Activated naive CD4-positive, alpha-beta T cell treated with anti-CD3 and anti-CD28 coated beads, Interleukin-2, amount 50 U/mL, for 72 hours (primary cell): ENCODE measurements around the gene SNX10. TPM values are rescaled to one million over a fixed set of nuclear protein-coding genes. Genes with fewer than 3 reads are reported as not detected.

Experiments
- ATAC-seq, 2 donors: fragments of 150-1000 bp; cut with Tn5 transposase; 2 replicates each; pipeline ENCODE4 v1.10.0; 2021; ENCODE audit warnings: mild to moderate bottlenecking in 2 of 2, moderate library complexity in 2 of 2
- DNase-seq, 2 donors: peaks; one replicate each; pipeline ENCODE4 v3.0.0; 2021 to 2022; ENCODE audit warnings: low spot score in 2 of 2
- H3K27ac Mint-ChIP-seq, 2 donors: one replicate each; pipeline ENCODE4 v1.8.0; 2022; ENCODE audit warnings: mild to moderate bottlenecking in 2 of 2, mixed read lengths in 2 of 2
- H3K36me3 Mint-ChIP-seq, 2 donors: one replicate each; pipeline ENCODE4 v1.8.0; 2022; ENCODE audit warnings: mixed read lengths in 2 of 2
- H3K9me3 Mint-ChIP-seq, 2 donors: one replicate each; pipeline ENCODE4 v1.8.0; 2022; ENCODE audit warnings: mixed read lengths in 2 of 2
- total RNA-seq, 2 donors: library from RNA; stranded (reverse); gene quantifications; one replicate each; pipeline ENCODE4 v1.2.3, GENCODE V29; 2022

Gene SNX10
- total RNA-seq, 2 donors from 2014 or later: 19.9 to 44.6 TPM

DNA sequence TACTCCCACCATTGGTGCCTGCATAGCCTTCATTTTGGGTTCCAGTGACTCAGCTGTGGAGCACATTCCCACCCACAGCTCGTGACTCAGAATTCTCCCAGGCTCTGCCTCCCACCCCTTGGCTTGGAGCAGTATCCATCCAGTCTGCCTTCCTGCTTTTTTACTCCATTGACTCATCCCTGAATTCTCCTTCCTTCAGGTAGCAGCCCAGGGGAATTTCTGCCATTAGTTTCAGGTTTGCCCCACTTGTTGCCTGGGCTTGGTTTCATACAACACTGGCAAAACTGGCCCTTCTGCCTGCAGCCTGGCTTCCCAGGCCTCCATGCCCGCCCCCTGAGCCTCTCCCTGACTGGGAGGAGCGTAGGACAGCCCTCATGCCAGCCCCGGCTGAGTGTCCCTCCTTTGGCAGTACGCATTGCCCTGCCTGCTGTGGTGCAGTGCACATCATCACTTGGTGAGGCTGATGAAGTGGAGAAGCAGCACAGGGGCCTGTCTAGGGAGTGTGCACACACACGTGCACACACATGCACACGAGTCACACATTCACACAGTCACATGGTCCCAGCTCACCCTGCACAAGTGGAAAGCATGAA lies 55.0 kb downstream of the SNX10 start:
- Mint-ChIP-seq H3K27ac (no peak overlapping the region), H3K9me3 (no peaks in the 10 kb centered on the region), H3K36me3 (peaks cover 5 to 9% of the 10 kb centered on the region in 2 donors)
- DNase-seq (no peak), ATAC-seq (peak in 1 of 2 donors; percentile 18)

DNA sequence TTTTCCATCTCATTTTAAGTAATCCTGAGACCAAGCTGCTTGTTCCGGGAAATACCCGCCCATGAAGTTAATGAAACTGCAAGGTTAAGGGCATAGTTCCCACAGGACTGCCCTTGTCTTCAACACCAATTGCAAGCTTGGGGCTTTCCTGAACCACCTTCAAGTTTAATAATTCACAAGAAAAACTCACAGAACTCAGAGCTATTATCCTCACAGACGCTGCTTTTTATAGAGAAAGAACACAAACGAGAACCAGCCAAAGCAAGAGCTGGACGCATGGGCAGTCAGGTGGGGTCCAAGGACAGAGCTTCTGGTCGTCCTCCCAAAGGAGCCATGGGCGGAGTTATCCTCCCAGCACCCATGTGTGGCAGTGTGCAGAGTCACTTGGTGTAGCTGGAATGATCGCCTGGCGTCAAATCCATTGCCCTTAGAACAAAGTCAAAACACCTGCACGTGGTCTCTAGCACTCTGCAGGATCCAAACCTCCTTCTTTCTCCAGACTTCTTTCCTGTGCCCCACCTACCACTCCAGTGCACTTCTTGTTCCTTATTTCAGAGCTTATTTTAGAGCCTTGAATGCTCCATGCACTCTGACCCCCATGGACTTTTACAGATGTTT lies 56.7 kb downstream of the SNX10 start:
- ATAC-seq (no peak), DNase-seq (no peak)
- H3K9me3 Mint-ChIP-seq: no peaks in the 10 kb centered on the region
- H3K27ac Mint-ChIP-seq: peak overlapping the region in 1 of 2 donors; percentile 48
- peaks cover 5 to 9% of the 10 kb centered on the region in 2 donors for H3K36me3 Mint-ChIP-seq

DNA sequence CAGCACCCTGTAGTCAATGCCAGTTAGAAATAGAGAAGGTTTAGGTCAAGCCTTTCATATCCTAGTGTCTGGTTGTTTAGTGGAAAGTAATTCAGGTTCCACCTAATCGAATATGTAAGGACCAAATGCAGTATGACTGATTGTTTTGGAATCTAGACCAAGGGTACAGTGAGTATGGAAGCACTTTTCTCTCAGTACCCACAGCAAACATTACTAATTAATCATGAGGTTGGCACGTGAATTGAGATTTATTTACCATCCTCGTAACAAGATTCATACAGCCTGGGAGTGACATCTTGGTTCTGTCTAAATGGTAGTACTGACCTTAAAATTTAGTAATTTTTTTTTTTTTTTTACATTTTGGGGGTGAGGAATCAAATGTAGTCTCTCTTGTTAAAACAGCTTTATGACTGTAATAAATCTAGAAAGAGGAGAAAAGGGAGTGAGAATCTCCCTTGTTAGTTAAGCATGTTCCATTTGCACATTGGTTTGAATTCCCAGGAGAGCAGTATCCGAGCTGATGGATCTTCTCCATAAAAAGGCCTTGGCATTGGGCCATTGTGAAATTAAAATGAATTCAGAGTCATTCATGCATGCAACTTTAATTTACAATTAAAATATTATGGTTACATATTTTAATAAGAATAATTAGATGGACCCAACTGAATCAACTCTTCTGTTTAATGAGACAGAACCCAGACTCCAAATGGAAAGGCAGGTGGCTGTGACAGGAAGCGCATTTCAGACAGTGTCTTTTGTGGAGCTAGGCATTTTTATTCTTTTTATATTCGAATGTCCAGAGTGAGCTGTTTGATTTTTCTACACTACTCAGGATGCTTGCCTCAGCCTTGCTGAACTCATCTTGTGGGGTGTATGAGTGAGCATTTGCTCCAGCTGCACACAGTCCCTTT lies 57.6 kb downstream of the SNX10 start:
- Mint-ChIP-seq H3K9me3 (no peaks in the 10 kb centered on the region), H3K27ac (no peak overlapping the region), H3K36me3 (peaks cover 5 to 9% of the 10 kb centered on the region in 2 donors)
- DNase-seq (no peak), ATAC-seq (no peak)

DNA sequence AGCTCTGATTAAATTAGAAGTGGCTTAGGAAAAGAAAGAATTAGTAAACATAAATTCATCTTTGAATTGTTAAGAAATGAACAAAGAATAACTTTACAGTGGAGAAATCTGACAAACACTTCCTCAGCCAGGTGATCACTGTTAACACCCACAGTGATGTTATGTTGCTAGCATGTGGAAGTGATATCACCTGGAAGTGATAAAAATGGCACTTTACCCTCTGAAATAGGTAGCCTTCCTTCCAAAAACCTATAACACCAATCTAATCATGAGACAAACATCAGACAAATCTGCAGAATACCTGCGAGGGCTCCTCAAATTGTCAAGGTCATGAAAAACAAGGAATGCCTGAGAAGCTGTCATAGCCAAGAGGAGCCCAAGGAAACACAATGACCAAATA lies 59.5 kb downstream of the SNX10 start:
- Mint-ChIP-seq H3K27ac (no peak overlapping the region), H3K9me3 (no peaks in the 10 kb centered on the region), H3K36me3 (peaks cover 5 to 9% of the 10 kb centered on the region in 2 donors)
- DNase-seq (no peak), ATAC-seq (no peak)

DNA sequence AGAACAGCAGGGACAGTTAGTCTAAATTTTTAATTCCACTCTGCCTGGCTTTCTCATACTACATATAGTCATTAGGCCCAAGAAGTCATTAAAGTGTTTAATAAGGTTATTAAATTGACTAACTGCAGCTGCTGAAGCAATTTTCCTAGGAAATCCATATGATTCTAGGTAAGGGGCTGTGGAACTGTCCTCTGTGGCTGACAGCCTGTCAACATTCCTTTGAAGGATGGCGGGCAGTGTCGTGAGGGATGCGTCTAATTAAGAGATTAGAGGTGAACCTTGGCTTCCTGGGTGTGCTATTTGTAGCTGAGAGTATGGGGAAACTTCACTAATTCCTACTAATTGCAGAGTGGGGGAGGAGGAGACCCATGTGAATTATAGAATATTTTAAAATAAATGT lies 64.6 kb downstream of the SNX10 start:
- H3K27ac Mint-ChIP-seq: no peak overlapping the region
- DNase-seq (no peak), ATAC-seq (no peak)
- H3K9me3 Mint-ChIP-seq: no peaks in the 10 kb centered on the region
- H3K36me3 Mint-ChIP-seq: no peaks in the 10 kb centered on the region

DNA sequence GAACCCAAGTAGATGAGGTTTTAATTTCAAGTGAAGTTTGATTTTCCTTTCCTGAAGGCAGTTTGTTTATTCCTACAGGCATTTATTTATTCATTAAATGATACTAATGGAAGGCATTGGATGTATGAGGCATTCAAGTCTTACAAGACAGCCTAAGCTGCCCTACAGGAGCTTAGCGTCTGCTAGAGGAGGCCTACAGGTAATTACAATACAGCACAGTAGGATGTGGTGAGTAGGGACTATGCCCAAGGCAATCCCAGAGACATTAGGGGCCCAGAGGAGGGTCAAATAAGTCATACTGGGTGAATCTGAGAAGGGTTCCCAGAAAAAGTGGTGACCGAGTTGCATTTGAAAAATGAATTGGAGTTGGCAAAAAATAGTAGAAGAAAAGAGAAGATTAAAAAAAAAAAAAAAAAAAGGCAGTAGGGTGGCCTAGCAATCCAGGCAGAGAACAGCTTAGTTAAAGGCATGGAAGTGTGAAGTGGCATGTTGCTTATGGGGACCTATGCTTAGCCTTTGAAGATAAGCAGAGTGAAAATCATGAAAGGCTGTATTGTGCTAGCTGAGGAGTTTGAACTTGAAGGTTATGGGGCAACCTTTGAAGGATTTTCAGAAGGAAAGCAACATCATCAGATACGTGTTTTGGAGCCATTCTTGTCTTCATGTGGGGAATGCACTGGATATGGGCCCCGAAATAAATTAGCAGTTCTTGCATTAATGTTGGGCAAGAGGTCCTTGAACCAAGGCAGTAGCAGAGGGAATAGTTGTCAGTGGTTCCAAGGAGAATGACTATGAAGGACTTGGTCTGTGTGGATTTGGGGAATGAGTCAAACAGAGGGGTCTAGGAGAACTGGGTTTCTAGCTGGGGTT lies 65.5 kb downstream of the SNX10 start:
- H3K36me3 Mint-ChIP-seq: no peaks in the 10 kb centered on the region
- DNase-seq: no peak
- no peaks in the 10 kb centered on the region for H3K9me3 Mint-ChIP-seq
- no peak overlapping the region for H3K27ac Mint-ChIP-seq
- ATAC-seq: no peak

DNA sequence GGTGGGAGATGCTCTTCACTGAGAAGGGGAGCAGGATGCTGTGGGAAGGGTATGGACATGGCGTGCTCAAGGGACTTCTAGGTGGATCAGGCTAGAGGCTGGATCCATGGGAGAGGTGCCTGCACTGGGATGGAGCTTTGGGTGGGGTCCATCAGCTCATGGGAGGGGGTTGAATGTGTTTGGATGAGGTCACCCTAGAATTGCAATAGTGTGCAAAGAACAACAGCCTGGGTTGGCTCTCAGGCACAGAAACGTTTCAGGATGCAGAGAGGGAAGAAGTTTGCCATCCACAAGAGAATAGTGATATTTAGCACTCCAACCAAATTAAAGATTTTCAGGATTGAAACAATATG lies 66.1 kb downstream of the SNX10 start:
- Mint-ChIP-seq H3K27ac (no peak overlapping the region), H3K36me3 (no peaks in the 10 kb centered on the region), H3K9me3 (no peaks in the 10 kb centered on the region)
- ATAC-seq (no peak), DNase-seq (no peak)

DNA sequence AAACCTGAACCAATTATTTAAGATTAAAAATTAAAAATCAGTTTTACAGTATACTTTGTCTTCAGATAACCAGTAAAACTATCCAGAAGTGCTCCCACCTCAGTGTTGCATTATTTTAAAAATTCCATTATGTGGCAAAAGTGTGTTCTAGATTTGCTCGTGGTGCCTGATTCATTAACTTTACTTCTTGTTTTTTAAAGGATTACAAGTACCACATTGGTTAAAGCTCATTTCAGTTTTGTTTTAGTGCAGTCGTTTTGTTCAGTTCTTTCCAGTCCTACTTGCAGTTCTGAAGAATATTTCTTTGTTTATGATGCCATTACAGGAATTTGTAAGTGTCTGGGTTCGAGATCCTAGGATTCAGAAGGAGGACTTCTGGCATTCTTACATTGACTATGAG lies 69.0 kb downstream of the SNX10 start:
- ATAC-seq (no peak), DNase-seq (no peak)
- peaks cover 0 to 8% of the 10 kb centered on the region in 2 donors for H3K36me3 Mint-ChIP-seq
- no peak overlapping the region for H3K27ac Mint-ChIP-seq
- no peaks in the 10 kb centered on the region for H3K9me3 Mint-ChIP-seq

DNA sequence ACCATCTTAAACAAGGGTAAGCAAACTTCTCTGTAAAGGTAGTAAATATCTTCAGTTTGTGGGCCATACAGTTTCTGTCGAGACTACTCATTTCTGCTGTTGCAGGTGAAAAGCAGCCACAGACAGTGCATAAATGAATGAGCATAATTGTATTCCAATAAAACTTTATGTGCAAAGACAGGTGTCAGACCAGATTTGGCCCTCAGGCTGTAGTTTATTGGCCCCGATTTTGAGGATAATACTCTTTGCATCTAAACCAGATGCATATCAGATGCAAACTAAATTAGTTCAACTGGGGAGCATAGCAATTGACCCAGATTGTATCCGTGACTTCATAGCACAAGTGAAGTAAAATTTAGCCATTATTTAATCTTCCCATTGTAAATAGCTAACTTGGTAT lies 70.0 kb downstream of the SNX10 start:
- no peak for ATAC-seq
- peaks cover 0 to 10% of the 10 kb centered on the region in 2 donors for H3K36me3 Mint-ChIP-seq
- DNase-seq: no peak
- no peak overlapping the region for H3K27ac Mint-ChIP-seq
- H3K9me3 Mint-ChIP-seq: no peaks in the 10 kb centered on the region

DNA sequence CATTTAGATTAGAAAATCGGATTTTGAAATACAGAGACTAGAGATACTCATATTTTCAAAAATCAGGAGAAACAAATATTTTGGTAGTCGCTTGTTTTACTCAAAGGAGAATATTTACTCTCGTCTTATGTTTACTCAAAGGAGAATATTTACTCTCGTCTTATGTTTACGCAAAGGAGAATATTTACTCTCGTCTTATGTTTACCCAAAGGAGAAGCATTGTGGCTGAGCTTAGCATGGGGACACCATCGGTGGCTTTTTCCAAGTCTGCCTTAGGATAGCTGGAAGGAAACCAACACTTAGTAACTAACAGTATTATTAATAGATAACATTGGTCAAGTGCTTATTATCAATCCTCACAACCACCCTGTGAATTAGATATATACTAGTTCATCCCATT lies 71.8 kb downstream of the SNX10 start:
- no peaks in the 10 kb centered on the region for H3K9me3 Mint-ChIP-seq
- no peak for DNase-seq
- no peak overlapping the region for H3K27ac Mint-ChIP-seq
- no peak for ATAC-seq
- H3K36me3 Mint-ChIP-seq: peaks cover 0 to 10% of the 10 kb centered on the region in 2 donors

DNA sequence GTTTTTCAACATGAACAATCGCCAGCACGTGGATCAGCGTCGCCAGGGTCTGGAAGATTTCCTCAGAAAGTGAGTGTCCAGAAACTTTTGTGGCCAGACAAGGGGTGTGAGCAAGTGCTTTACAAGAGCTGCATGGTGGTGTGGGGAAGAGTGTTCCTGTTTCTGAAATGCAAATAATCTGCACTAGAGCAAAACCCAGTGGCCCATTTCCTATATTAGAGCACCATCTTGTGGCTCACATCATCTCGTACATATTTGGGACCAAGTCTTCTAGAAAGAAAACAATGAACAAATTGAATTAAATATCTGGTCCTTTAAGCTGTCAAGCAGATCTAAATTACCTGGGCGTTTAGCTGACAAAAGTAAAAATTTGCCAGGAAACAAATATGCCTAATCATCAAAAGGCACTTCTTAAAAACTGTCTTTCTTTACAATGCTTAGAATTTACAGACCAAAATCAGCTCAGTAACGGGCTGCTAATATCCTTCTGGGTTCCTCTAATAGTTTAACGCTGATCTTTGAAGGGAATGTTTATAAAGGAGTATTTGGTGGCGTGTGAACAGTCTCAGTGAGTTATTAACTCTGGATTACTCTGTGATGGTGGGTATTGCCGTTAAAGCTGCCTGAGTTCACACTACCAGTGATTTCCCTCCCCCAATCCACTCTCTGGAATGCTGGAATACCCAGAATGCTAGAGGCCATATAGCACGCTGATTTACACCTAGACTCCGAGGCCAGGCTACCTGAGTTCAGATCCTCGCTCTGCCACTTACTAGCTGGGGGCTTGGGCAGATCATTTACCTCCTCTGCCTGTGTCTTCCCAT lies 73.6 kb downstream of the SNX10 start:
- ATAC-seq: peak; percentile 62 to 63
- Mint-ChIP-seq H3K27ac (peak overlapping the region in 1 of 2 donors; percentile 81), H3K36me3 (peaks cover 0 to 10% of the 10 kb centered on the region in 2 donors), H3K9me3 (no peaks in the 10 kb centered on the region)
- peak in 1 of 2 donors; percentile 38 for DNase-seq

DNA sequence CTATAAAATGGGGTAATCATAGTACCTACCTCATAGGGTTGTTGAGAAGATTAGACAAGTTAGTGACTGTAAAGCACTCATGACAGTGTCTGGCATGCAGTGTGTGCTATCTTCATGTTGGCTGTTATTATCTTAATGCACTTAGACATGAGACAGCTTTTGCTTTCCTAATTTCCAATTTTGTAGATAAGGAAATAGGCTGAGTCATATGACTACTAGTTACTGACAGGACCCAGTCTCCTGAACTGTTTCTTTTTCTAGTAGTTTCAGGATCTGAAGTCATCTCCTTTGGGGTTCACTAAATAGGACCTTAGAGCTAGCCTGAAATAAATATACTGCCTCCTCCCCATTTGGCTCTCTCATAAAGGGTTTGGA lies 74.2 kb downstream of the SNX10 start:
- no peaks in the 10 kb centered on the region for H3K9me3 Mint-ChIP-seq
- no peak overlapping the region for H3K27ac Mint-ChIP-seq
- ATAC-seq: no peak
- DNase-seq: no peak
- peaks cover 0 to 10% of the 10 kb centered on the region in 2 donors for H3K36me3 Mint-ChIP-seq

DNA sequence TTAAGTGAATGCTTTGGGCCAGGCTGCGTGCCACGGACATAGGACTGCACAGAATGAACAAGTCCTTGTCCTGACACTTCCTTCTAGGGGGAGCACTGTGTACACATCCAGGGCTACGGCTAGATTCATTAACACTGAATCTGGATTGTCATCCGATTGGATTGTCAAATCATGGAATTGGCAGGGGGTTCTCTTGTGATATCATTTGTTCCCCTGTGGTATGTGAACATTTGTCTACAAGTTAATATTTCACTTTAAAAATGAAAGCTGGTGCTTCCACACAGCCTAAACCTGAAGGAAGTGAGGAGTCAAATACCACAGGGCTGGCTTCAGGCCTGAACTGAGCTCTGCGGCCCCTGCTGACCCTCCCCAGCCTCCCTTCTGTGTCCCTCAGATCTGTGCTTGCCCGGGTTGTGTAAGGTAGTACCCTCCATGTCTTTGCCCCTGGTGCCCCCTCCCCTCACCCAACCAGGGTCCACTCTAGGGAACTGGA lies 75.6 kb downstream of the SNX10 start:
- DNase-seq: no peak
- Mint-ChIP-seq H3K36me3 (peaks cover 2 to 15% of the 10 kb centered on the region in 2 donors), H3K9me3 (no peaks in the 10 kb centered on the region), H3K27ac (no peak overlapping the region)
- no peak for ATAC-seq

DNA sequence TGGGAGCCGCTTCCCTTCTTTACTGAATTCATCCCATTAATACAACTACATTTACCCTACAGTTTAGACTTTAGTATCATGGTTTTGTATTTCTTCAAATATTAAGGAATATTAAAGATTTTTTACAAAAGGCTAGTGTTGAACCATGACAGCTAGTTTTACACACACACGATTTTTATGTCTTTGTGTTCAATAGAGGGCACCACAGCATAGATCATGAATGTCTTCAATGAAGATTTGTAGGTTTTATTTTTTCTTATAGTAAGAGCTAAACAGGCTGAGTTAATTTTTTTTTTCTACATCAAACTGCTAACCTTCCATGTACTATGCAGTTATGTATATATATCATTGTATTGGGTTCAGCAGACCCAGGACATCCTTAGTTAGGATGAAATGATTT lies 76.9 kb downstream of the SNX10 start:
- DNase-seq: no peak
- Mint-ChIP-seq H3K9me3 (no peaks in the 10 kb centered on the region), H3K27ac (no peak overlapping the region), H3K36me3 (peaks cover 9 to 22% of the 10 kb centered on the region in 2 donors)
- no peak for ATAC-seq

DNA sequence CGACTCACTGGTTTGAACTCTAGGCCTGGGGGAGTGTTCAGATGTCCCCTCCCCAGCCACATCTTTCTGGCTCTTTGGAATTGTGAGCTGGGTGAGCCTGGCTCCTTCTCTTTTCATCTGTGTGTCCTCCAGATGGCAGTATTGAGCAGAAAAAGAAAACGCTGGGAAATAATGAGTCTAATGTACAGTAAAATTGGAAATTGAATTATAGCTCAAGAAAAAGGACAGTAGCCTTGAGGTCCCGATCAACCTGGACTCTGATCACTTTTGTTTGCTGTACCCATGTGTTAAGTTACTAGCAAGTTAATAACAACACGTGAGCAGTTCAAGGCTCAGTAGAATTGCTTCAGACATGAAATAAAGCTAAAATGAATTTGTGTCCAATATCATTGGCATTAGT lies 77.9 kb downstream of the SNX10 start:
- peaks cover 9 to 22% of the 10 kb centered on the region in 2 donors for H3K36me3 Mint-ChIP-seq
- H3K9me3 Mint-ChIP-seq: no peaks in the 10 kb centered on the region
- no peak overlapping the region for H3K27ac Mint-ChIP-seq
- peak in 1 of 2 donors; percentile 58 for DNase-seq
- peak; percentile 71 to 76 for ATAC-seq

DNA sequence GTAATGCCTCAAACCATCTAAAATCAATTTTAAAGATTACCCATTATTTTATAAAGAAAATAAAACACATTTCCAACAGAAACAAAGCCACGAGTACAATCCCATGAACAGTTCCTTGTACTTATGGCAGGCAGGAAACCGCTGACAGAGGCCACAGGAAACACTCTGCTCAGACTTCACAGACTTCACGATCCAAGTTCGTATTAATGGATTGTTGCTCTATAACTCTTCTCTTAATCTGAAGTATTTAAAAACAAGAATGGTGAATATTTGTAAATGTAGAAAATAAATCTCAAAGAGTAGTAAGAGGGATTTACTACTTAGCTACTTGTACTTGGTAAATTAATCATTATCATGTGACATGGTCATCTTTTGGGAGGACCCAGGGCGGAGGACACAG lies 78.3 kb downstream of the SNX10 start:
- ATAC-seq (no peak), DNase-seq (no peak)
- Mint-ChIP-seq H3K27ac (no peak overlapping the region), H3K36me3 (peaks cover 9 to 20% of the 10 kb centered on the region in 2 donors), H3K9me3 (no peaks in the 10 kb centered on the region)
